ENCODE measurements around the gene TAL1. TPM values are rescaled to one million over a fixed set of nuclear protein-coding genes. Genes with fewer than 3 reads are reported as not detected.

TAL1 gene
- total and polyA plus RNA-seq, 9 donors: 1.2 to 4.7 (median 2.4) TPM

GRCh38 chr1:47219590-47220220 lies 12.3 kb downstream of the TAL1 start:
- H3K27ac ChIP-seq: no peak overlapping the region
- WGBS, 3 donors: 81 to 89% (median 85%) methylated on average over 26 to 29 of the region's 29 CpGs
- intact Hi-C loops (cut with DNase I): no loop called here

DNA sequence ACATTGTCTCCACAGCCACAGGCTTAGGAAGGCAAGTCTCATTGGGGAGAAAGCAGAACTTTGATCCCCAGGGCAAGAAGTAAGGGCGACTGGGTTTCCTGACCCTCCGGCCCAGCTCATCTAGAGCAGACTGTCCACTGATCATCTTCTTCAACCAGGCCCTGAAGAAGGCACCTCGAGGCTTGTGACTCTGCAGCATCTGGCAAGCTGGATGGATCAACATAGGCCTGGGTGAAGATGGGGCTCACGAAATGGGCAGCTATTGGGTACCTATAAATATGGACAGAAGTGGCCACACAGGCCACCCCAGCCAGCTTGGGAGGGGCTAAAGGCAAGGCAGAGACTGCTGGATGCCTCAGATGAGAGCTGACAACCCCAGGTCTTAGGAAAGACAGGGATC lies 13.0 kb downstream of the TAL1 start:
- 82 to 86% (median 85%) methylated on average over 4 of the region's 4 CpGs for WGBS, 3 donors

More at GRCh38 chr1:47219590-47220220, 12.3 kb downstream of the TAL1 start:
- TF ChIP-seq EP300 (IDR thresholded peaks at IDR 0.05) (no peak), POLR2A (IDR thresholded peaks at IDR 0.05) (no peak)
- TF ChIP-seq, protein P1, sequence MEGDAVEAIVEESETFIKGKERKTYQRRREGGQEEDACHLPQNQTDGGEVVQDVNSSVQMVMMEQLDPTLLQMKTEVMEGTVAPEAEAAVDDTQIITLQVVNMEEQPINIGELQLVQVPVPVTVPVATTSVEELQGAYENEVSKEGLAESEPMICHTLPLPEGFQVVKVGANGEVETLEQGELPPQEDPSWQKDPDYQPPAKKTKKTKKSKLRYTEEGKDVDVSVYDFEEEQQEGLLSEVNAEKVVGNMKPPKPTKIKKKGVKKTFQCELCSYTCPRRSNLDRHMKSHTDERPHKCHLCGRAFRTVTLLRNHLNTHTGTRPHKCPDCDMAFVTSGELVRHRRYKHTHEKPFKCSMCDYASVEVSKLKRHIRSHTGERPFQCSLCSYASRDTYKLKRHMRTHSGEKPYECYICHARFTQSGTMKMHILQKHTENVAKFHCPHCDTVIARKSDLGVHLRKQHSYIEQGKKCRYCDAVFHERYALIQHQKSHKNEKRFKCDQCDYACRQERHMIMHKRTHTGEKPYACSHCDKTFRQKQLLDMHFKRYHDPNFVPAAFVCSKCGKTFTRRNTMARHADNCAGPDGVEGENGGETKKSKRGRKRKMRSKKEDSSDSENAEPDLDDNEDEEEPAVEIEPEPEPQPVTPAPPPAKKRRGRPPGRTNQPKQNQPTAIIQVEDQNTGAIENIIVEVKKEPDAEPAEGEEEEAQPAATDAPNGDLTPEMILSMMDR (IDR thresholded peaks at IDR 0.05): no peak
- Histone ChIP-seq H3K4me1 (ENCODE audit: insufficient read depth) (no peaks in the 10 kb centered on the region), H3K9me3 (no peaks in the 10 kb centered on the region), H3K27me3 (no peaks in the 10 kb centered on the region), H3K4me3 (no peak overlapping the region), H3K36me3 (no peaks in the 10 kb centered on the region)
- no peak for DNase-seq

GRCh38 chr1:47216278-47217059 lies 15.6 kb downstream of the TAL1 start:
- Histone ChIP-seq H3K4me1 (ENCODE audit: insufficient read depth) (no peaks in the 10 kb centered on the region), H3K27me3 (no peaks in the 10 kb centered on the region), H3K36me3 (no peaks in the 10 kb centered on the region), H3K4me3 (no peak overlapping the region), H3K9me3 (no peaks in the 10 kb centered on the region), H3K27ac (no peak overlapping the region)
- WGBS, 3 donors: 47 to 63% (median 51%) methylated on average over 12 of the region's 12 CpGs
- no peak for DNase-seq
- intact Hi-C loops (cut with DNase I): no loop called here
- TF ChIP-seq POLR2A (IDR thresholded peaks at IDR 0.05) (no peak), EP300 (IDR thresholded peaks at IDR 0.05) (no peak)
- TF ChIP-seq, protein P1 (IDR thresholded peaks at IDR 0.05): no peak

More for the DNA sequence above, 13.0 kb downstream of the TAL1 start:
- H3K9me3 ChIP-seq: no peaks in the 10 kb centered on the region
- intact Hi-C loops (cut with DNase I): no loop called here
- no peak overlapping the region for H3K27ac ChIP-seq
- H3K36me3 ChIP-seq: no peaks in the 10 kb centered on the region
- no peaks in the 10 kb centered on the region for H3K4me1 ChIP-seq (ENCODE audit: insufficient read depth)
- no peaks in the 10 kb centered on the region for H3K27me3 ChIP-seq
- no peak for DNase-seq
- TF ChIP-seq, protein P1 (IDR thresholded peaks at IDR 0.05): no peak
- TF ChIP-seq POLR2A (IDR thresholded peaks at IDR 0.05) (no peak), EP300 (IDR thresholded peaks at IDR 0.05) (no peak)
- H3K4me3 ChIP-seq: no peak overlapping the region

DNA sequence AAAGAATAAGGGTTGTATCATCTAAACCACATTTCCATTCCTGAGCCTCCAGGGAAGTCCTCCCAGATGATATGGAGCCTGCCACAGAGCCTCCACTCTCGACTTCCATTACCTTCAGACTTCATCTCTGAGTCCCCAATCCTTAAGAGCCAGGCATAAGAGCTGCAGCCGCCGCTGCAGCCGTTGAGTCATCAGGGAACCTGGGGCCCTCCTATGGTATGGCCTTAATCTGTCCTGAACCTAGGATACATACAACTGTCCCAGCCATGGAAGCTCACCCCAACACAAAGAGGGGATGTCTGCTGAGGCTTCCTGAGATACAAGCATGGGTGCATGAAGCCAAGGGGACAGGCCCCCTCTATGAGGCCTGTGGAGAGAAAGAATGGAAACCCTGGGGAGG lies 16.3 kb downstream of the TAL1 start:
- 90 to 95% (median 92%) methylated on average over 4 of the region's 4 CpGs for WGBS, 3 donors
- Histone ChIP-seq H3K9me3 (no peaks in the 10 kb centered on the region), H3K4me1 (ENCODE audit: insufficient read depth) (no peaks in the 10 kb centered on the region), H3K4me3 (no peak overlapping the region), H3K36me3 (no peaks in the 10 kb centered on the region), H3K27ac (no peak overlapping the region), H3K27me3 (no peaks in the 10 kb centered on the region)
- DNase-seq: no peak
- TF ChIP-seq, protein P1 (IDR thresholded peaks at IDR 0.05): no peak
- no peak for TF ChIP-seq EP300 (IDR thresholded peaks at IDR 0.05)
- no peak for TF ChIP-seq POLR2A (IDR thresholded peaks at IDR 0.05)
- intact Hi-C loops (cut with DNase I): no loop called here
